RPMI8226 (cell line): Measurements from ENCODE around the gene MYO1C.
A peak's percentile ranks its signal among the peaks of the same experiment; 100 is the strongest.
"Not testable (repeated sequence)": the region's sequence is repeated elsewhere in the genome, so short reads cannot be mapped to it uniquely, and the experiment has no call there.

Source experiments
- DNase-seq: peaks from one replicate; pipeline ENCODE4 v3.0.0-alpha.2; 2015

The MYO1C gene

DNA sequence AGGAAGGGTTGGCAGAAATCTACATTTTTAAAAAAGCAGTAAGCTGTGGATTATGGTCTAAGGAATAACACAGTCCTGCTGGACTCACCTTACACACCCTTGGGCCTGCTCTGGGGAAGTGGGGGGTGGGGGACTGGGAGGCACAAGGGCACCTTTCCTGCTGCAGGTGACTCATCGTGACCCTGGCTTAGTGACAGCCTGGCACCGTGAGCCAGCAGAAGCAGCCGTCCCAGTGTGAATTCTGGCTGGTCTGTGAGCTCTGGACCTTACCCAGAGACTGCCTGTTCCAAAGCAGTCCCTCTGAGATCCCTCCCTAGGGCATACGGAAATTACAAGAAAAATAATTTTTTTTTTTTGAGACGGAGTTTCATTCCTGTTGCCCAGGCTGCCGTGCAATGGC, 32.3 kb downstream of the MYO1C start:
- peak; percentile 53 for DNase-seq

DNA sequence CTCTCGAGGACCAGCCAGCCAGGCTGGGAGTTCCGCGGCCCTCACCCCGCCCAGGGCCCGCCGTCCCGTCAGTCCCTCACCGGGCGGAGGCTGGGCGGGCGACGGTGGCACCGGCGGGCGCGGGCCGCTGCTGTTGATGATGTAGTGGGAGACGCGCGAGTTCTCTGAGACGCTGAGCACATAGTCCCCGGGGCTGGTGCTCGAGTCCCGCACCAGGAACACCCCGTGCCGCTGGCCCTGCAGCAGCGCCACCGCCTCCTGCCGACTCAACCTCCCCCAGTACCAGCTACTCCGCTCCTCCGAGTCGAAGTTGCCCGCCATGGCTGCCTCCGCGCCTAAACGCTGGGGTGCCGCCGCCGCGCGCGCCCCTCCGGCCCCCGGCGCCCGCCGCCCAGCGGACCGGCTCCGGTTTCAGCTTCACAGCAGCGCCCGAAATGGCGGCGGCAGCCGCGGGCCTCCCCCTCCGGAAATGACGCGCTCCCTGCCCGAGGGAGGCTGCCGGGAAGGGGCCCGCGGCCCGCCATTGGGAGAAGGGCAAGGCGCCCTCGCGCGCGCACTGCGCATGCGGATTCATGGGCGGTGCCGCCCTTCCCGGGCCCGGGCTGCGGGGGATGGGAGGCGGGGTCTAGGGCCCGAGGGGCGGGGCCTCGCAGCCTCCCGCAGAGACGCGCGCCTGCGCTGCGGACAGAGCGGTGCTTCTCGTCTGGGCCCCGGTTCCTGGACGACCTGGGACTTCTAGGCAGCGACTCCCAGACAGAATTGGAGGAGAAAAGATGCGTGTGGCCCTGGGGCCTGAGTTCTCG, 36.5 kb downstream of the MYO1C start, which contains the start of gene CRK:
Gene CRK (minus strand): TSS at position 436 of the 803 bp plus-strand sequence. CDS start 115 bp downstream, at position 321.
- DNase-seq: peak; percentile 95

DNA sequence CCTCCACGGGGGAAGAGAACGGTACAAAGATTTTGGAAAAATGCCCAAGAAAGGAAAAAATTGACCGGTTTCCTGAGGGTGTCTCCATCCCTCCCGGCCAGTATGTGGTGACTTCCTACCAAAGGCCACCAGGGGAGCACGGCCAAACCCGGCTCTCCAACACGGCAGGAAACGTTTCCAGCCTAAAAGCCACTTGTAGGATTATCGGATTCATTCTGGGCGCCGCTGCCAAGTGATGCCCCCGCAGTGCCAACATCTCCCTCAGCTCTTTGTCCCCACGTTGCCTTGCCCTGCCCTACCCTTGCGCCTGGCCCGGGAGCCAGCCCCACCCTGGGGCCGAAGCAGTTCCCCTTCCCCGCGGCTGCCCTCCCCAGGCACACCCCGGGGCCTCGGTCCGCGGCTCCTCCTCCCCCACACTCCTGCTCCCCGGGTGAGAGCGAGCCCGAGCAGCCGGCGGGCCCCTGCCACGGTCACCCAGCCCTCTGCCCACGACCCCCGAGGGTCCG, 37.1 kb downstream of the MYO1C start:
- DNase-seq: peak; percentile 58

DNA sequence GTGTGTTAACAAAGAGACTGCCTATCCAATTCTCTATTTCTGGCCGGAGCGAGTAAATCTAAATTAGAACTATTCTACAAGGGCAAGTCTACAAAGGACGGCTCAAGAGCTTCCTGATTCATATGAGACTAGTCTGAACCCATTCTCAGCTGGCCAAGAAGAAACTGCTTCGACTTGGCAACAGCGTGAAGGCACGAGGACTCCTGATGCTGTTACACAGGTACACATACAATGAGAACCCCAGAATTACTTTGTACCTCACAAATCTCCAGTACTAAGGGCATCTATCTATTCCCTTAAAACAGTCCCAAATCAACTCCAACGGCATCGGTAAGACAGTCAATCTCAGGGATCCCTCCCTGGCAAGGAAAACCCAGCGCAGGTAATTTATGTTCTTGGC, 37.9 kb downstream of the MYO1C start:
- DNase-seq: no peak

DNA sequence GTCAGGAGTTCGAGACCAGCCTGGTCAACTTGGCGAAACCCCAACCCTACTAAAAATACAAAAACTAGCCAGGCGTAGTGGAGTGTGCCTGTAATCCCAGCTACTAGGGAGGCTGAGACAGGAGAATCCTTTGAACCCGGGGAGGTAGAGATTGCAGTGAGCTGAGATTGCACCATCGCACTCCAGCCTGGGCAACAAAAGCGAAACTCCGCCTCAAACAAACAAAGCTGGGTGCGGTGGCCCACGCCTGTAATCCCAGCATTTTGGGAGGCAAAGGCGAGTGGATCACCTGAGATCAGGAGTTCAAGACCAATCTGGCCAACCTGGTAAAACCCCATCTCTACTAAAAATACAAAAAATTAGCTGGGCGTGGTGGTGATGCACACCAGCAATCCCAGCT, 38.8 kb downstream of the MYO1C start:
- not testable (repeated sequence) for DNase-seq

DNA sequence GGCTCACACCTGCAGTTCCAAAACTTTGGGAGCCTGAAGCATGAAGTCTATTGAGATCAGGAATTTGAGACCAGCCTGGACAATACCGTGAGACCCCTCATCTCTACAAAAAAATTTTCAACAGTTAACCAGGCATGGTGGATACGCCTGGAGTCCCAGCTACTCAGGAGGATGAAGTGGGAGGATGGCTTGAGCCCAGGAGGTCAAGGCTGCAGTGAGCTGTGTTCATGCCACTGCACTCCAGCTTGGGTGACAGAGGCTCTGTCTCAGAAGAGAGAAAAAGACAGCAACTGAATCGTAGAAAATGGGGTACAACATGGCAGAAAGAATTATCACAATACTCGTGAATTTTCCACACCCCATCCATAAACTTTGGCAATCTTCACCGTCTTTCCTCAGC, 39.6 kb downstream of the MYO1C start:
- no peak for DNase-seq

DNA sequence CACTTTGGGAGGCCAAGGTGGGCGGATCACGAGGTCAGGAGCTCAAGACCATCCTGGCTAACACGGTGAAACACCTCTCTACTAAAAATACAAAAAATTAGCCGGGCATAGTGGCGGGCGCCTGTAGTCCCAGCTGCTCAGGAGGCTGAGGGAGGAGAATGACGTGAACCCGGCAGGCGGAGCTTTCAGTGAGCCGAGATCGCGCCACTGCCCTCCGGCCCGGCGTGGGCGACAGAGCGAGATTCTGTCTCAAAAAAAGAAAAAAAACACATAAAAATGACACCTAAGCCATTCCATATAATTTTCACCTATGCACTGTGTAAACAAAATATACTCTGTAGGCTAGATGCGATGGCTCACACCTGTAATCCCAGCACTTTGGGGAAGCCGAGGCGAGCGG, 42.2 kb downstream of the MYO1C start:
- DNase-seq: not testable (repeated sequence)

DNA sequence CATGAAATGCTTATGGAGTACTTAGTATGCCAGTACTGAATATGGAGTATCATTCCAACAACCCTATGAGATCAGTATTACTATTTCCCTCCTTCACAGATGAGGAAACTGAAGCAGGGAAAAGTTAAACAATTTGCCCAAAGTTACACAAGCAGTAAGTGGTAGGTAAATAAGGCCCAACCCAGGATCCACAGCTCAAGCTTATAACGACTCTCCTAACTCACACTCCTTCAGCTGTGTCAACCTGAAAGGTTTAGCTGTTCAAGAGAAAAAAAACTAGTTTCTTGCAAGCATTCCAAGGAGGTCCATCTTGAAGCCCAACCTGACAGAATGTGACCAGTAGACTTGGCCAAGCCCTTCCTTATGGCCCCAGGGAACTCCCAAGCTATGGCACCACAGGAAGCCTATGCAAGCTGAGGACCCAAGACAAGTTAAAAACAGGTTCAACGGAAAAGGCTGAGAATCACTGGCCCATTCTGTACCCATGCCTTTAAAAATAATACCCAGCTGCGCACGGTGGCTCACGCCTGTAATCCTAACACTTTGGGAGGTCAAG, 43.0 kb downstream of the MYO1C start:
- no peak for DNase-seq

DNA sequence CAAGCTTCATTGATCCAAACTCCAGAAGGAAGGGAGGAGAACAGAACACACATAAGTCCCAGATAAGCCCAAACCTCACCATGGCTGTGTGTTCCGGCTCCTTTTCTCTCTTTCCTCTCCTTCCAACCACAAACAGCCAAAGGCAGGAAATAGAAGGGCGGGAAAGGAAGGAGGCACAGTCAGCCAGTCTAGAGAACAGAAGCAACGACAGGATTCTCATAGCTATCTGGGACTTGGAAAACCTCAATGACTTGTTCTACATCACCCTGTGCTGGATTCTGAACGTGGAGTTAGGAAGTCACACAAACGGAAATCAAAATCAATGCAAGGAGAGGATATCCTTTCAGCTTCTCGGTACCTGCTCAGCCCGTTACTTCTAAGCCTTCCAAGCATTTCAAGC, 45.4 kb downstream of the MYO1C start:
- no peak for DNase-seq

DNA sequence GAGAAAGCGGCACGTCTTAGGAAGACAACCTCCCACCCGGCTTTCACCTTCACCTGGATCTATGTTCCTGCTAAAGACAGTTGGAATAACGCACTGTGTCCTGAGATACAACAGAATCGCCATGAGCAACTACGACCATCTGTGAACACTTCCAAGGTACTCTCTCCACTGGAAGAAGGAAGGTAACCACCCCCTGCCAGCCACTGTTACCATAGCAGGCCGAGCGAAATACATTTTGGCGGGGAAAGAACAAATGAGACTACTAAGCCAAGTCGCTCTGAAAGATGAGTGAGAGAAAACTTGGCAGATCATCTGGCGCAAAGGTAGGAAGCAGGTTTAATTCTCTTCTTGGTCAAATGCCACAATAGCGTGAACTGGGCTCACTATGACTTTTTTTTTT, 46.3 kb downstream of the MYO1C start:
- DNase-seq: no peak

DNA sequence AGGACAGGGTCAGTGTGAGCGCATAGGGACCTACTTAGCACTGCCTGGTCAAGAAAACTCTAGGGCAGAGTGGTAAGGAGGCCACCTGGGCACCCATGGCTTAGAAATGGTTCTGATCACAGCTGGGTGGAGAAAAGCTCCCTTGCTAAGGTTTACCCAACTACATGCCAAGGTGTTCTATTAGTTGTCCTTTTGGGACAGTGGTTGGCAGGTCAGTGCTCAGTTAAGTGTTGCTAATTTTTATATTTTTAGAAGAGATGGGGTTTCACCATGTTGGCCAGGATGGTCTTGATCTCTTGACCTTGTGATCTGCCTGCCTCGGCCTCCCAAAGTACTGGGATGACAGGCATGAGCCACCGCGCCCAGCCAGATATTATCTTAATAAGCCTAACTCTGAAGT, 46.8 kb downstream of the MYO1C start:
- not testable (repeated sequence) for DNase-seq

DNA sequence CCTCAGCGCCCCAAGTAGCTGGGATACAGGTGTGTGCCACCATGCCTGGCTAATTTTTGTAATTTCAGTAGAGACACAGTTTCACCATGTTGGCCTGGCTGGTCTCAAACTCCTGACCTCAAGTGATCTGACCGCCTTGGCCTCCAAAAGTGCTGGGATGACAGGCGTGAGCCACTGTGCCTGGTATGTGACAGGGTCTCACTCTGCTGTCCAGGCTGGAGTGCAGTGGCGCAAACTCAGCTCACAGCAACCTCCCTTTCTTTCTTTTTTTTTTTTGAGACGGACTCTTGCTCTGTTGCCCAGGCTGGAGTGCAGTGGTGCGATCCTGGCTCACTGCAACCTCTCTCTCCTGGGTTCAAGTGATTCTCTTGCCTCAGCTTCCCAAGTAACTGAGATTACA, 49.8 kb downstream of the MYO1C start:
- DNase-seq: not testable (repeated sequence)

DNA sequence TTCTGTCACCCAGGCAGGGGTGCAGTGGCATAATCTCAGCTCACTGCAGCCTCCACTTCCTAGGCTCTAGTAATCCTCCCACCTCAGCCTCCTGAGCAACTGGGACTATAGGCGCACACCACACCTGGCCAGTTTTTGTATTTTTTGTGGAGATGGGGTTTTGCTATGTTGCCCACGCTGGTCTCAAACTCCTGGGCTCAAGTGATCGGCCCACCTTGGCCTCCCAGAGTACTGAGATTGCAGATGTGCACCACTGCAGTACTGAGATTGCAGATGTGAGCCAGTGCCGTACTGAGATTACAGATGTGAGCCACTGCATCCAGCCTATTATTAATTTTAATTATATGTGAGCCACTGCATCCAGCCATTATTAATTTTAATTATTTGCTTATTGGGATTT, 50.3 kb downstream of the MYO1C start:
- no peak for DNase-seq

DNA sequence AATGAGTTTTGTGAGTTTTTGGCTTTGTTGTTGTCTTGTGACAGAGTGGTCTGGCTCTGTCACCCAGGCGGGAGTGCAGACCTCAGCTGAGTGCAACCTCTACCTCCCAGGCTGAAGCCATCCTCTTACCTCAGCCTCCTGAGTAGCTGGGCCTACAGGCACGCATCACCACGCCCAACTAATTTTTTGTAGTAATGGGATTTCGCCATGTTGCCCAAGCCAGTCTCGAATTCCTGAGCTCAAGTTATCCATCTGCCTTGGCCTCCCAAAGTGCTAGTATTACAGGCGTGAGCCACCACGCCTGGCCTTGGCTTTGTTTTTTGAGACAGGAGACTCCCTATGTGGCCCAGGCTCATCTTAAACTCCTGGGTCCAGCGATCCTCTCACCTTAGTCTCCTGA, 51.6 kb downstream of the MYO1C start:
- DNase-seq: no peak

DNA sequence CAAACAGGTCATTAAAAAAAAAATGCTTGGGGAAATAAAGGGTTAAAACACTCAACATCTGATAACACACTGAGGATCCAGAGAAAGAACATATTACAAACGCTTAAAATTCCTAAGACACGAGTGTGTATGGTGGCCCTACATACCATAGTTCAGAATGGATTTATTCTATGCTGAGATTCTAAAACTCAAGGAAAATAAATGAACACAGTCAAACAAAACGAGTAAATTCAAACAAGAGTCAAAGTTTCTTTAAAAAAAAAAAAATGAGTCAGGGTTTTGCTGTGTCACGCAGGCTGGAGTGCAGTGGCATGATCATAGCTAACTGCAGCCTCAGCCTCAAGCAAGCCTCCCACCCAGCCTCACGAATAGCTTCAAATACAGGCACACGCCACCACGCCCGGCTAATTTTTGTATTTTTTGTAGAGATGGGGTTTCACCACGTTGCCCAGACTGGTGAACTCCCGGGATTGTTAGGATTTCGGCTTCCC, 53.8 kb downstream of the MYO1C start:
- DNase-seq: no peak

DNA sequence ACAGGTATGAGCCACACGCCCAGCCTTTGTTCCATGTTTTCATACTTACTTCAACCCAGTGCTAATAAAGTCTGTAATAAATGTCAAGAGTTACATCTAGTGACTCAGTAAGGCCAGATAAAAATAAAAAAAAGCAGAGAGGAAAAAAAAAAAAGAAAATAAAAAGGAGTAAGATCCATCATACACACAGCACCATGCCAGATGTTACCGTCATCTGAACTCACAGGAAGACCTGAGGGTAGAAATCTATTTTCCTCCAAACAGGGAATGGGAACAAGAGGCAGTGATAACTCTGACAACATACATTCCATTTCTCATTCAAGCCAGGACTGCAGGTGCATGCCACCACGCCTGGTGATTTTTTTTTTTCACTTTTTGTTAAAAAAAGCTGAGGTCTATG, 57.2 kb downstream of the MYO1C start:
- DNase-seq: no peak

DNA sequence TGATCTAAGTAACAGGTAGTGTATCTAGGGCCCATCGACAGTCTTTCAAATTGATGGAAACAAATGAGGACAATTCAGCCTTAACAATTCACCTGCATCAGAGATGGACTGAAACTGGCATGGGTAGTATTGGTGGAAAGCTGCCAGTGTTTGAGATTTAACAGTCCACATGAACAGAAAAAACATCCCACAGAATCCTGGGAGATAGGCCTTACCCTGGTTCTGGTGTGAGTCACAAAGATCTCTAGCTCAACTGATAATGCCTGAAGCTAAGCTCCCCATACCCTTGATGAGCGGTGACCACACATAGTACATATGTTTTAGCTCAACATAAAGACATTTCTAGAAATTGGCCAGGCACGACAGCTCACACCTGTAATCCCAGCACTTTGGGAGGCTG, 58.3 kb downstream of the MYO1C start:
- no peak for DNase-seq

DNA sequence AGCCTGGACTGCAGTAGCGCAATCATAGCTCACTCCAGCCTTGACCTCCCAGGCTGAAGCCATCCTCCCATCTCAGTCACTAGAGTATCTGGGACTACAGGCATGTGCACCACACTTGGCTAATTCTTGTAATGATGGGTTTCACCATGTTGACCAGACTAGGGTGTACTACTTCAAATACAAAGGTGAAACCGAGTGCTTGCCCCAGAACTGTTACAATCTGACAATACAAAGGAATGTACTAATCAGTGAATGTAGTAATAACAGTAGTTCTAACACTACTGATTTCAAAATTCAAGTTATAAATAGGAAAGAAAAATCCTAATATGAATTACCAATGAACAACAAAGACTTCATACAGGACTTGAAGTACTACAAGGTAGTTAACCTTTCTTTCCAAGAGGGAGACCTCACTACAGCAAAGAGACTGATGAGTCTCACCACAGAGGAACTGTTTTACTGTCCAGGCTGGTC, 60.8 kb downstream of the MYO1C start:
- DNase-seq: no peak

DNA sequence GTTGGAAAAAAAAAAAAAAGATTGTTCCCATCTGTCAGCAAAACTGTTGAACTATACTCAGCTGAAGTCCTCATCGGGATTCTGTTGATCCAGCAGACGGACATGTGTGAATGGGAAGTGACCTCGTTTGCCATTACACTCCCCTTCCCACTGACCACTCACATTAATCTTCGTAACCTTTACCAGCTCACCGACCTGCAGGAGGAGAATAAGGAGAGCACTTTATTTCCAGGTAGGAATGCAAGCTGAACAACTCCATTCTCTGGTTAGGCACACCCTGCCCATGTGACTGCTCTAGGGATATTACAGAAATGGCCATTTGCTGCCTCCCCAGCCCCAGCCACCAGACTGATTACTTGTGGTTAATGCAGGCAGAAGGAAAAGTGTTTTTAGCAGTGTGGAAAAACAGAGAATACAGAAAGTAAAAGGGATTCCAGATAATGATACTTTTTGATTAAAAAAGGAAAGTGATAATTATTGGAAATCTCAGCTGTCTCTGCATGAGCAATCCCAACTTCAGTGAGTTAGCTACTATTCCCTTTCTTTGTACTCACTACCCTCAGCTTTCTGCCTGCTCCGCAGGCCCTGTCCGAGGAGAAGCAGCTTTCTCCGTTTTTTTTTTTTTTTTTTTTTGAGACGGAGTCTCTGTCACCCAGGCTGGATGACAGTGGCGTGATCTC, 68.9 kb downstream of the MYO1C start:
- DNase-seq: no peak

DNA sequence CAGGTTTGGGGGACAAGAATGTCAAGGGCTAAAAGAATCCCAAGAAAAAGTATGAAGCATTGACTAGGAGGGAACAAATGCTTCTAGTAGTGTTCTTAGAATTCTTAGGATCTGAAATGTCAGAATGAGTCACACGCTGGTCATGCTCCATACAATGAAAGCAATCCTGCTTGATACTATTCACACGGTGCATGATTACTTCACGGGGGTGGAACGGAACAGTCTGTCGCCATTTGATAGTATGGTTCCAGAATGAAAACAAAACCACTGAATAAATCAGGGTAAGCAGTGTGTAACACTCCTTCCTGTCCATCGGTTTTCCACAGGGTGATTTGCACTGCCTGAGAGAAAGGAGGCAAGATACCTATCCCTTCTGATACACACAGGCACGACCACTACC, 69.6 kb downstream of the MYO1C start:
- DNase-seq: no peak

DNA sequence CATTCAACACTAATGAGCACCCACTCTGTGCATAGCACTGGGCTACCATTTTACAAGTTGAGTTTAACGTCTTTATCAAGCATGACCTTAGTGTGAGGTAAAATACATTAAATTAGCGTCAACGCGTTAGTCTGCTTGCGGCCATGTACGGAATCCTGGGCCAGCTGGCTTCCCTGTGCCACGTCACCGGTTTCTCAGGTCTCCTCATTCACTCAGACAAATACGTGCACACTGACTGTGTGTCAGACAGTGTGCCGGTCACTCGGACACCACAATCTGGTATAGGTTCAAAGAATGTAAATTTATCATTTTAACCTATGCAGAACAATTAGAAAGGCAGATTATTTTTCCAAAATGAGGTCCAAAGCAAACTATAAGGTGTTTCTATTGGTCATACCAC, 71.0 kb downstream of the MYO1C start:
- DNase-seq: no peak

DNA sequence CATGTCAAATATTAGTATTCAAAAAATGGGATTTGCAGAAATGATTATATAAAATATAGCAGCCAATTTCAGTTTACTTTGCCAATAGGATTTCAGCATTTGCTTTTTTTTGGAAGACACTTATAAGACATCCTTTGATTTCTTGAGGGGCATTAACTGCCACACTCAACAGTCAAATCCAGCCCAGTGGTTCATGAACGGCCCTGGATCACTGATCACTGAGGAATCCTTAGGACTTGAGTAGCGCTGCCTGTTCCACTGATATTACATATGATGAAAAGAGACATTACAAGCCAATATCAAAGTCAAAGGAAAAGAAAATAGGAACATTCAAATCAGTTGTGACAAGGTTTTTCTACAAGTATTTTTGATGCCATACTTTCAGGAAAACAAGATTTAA, 71.5 kb downstream of the MYO1C start:
- DNase-seq: no peak

DNA sequence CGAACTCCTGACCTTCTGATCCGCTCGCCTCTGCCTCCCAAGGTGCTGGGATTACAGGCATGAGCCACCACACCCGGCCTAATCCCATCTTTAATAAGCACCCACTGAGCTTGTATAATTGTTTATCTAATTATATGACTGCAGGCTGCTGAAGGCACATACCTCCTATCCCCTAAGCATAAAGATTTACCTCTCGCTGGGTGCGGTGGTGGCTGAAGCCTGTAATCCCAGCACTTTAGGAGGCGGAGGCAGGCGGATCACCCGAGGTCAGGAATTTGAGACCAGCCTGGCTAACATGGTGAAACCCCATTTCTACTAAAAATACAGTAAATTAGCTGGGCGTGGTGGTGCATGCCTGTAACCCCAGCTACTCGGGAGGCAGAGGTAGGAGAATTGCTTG, 72.3 kb downstream of the MYO1C start:
- no peak for DNase-seq

DNA sequence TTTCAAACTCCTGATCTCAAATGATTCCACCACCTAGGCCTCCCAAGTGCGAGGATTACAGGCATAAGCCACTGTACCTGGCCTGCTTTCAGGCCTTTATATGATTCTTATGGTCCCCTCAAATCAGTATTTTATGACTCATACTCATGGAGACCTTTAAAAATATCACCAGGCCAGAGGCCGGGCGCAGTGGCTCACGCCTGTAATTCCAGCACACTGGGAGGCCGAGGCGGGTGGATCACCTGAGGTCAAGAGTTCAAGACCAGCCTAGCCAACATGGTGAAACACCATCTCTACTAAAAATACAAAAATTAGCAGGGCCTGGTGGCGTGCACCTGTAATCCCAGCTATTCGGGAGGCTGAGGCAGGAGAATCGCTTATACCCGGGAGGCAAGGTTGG, 74.0 kb downstream of the MYO1C start:
- not testable (repeated sequence) for DNase-seq
